MM.1S (cell line): ENCODE results near the gene ZBTB7C.

Experiments
- CTCF ChIP-seq: fragments of 300-600 bp; sonication (generic); IDR thresholded peaks from 2 replicates; pipeline ENCODE4 v1.5.1; 2016; ENCODE audit warnings: antibody characterized with exemption, low read length, mixed read lengths
- EZH2 ChIP-seq: fragments of 300-600 bp; sonication (generic); optimal IDR thresholded peaks from 2 replicates; pipeline ENCODE3; 2017; ENCODE audit warnings: low read depth, mild to moderate bottlenecking, antibody characterized with exemption, low read length, mixed read lengths
- EZH2phosphoT487 ChIP-seq: fragments of 300-600 bp; sonication (generic); IDR thresholded peaks from 2 replicates; pipeline ENCODE4 v1.6.1; 2018; ENCODE audit warnings: antibody characterized with exemption, low read length

GRCh38 chr18:47996091-47996541 is 413.1 kb downstream of the ZBTB7C start:
- TF ChIP-seq EZH2 (no peak), CTCF (no peak), EZH2phosphoT487 (no peak)
